Muscle layer of duodenum (tissue), 2 donors: ENCODE data around the gene TMCO4.
A peak's percentile ranks its signal among the peaks of the same experiment; 100 is the strongest.

Source experiments
- H3K27ac ChIP-seq: one replicate; pipeline ENCODE4 v1.7.0; 2013; ENCODE audit warnings: mild to moderate bottlenecking, low read length
- H3K27me3 ChIP-seq: one replicate; pipeline ENCODE4 v1.7.0; 2013; ENCODE audit warnings: low read depth, mild to moderate bottlenecking, control low read depth, low read length
- H3K36me3 ChIP-seq, 2 donors: one replicate each; pipeline ENCODE4 v1.7.0; 2013; ENCODE audit warnings: low read length in 2 of 2, control low read depth in 1 of 2, mild to moderate bottlenecking in 1 of 2; ENCODE audit not compliant: insufficient read depth in 2 of 2, control insufficient read depth in 1 of 2
- H3K4me1 ChIP-seq, 2 donors: one replicate each; pipeline ENCODE4 v1.7.0; 2013; ENCODE audit warnings: low read length in 2 of 2, mild to moderate bottlenecking in 2 of 2, control low read depth in 1 of 2, moderate library complexity in 1 of 2; ENCODE audit not compliant: insufficient read depth in 2 of 2, control insufficient read depth in 1 of 2
- H3K4me3 ChIP-seq, 2 donors: one replicate each; pipeline ENCODE4 v1.7.0; 2013; ENCODE audit warnings: low read length in 2 of 2, low read depth in 1 of 2, mild to moderate bottlenecking in 1 of 2
- H3K9me3 ChIP-seq, 2 donors: one replicate each; pipeline ENCODE4 v1.7.0; 2013; ENCODE audit warnings: low read length in 2 of 2, control low read depth in 1 of 2, mild to moderate bottlenecking in 1 of 2; ENCODE audit not compliant: control insufficient read depth in 1 of 2
- donor health status: healthy.

TMCO4 gene

GRCh38 chr1:19682257-19682656 lies 117.5 kb downstream of the TMCO4 start:
- H3K4me3 ChIP-seq = no peak overlapping the region
- no peaks in the 10 kb centered on the region for H3K27me3 ChIP-seq
- no peak overlapping the region for H3K27ac ChIP-seq
- peaks cover 0 to under 1% of the 10 kb centered on the region in 2 donors for H3K9me3 ChIP-seq
- no peaks in the 10 kb centered on the region for H3K4me1 ChIP-seq
- peaks cover 4 to 23% of the 10 kb centered on the region in 2 donors for H3K36me3 ChIP-seq

GRCh38 chr1:19680644-19681043 lies 119.1 kb downstream of the TMCO4 start:
- no peak overlapping the region for H3K27ac ChIP-seq
- H3K36me3 ChIP-seq = peaks cover 4 to 20% of the 10 kb centered on the region in 2 donors
- no peak overlapping the region for H3K4me3 ChIP-seq
- no peaks in the 10 kb centered on the region for H3K9me3 ChIP-seq
- H3K4me1 ChIP-seq = peaks cover 0 to 3% of the 10 kb centered on the region in 2 donors
- no peaks in the 10 kb centered on the region for H3K27me3 ChIP-seq

DNA sequence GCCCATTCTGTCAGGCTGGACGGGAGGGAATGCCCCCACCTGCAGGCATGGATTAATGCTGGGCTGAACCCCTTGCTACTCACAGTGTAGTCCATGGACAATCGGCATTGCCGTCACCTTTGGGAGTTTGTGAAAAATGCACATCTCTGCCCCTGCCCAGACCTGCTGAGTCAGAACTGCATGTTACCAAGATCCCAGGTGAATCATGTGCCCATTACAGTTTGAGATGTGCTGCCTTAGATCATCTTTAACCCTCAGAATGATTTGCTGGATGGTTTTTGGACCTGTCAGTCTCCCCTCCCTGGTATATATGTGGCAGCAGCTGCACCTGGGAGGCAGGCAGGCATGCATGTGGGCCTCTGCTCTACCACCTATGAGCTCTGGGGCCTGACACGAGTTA lies 120.0 kb downstream of the TMCO4 start:
- no peak overlapping the region for H3K27ac ChIP-seq
- H3K36me3 ChIP-seq = peaks cover 4 to 19% of the 10 kb centered on the region in 2 donors
- H3K4me1 ChIP-seq = peaks cover 0 to 3% of the 10 kb centered on the region in 2 donors
- no peak overlapping the region for H3K4me3 ChIP-seq
- no peaks in the 10 kb centered on the region for H3K27me3 ChIP-seq
- H3K9me3 ChIP-seq = no peaks in the 10 kb centered on the region

DNA sequence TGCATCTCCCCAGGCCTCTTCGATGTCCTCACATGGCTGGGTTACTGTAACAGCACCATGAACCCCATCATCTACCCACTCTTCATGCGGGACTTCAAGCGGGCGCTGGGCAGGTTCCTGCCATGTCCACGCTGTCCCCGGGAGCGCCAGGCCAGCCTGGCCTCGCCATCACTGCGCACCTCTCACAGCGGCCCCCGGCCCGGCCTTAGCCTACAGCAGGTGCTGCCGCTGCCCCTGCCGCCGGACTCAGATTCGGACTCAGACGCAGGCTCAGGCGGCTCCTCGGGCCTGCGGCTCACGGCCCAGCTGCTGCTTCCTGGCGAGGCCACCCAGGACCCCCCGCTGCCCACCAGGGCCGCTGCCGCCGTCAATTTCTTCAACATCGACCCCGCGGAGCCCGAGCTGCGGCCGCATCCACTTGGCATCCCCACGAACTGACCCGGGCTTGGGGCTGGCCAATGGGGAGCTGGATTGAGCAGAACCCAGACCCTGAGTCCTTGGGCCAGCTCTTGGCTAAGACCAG lies 120.7 kb downstream of the TMCO4 start:
- Histone ChIP-seq H3K36me3 (peaks cover 0 to 14% of the 10 kb centered on the region in 2 donors), H3K4me3 (no peak overlapping the region), H3K9me3 (no peaks in the 10 kb centered on the region), H3K27me3 (no peaks in the 10 kb centered on the region), H3K4me1 (peaks cover 0 to 3% of the 10 kb centered on the region in 2 donors), H3K27ac (no peak overlapping the region)

GRCh38 chr1:19678493-19678892 lies 121.2 kb downstream of the TMCO4 start:
- Histone ChIP-seq H3K4me3 (no peak overlapping the region), H3K36me3 (peaks cover 0 to 14% of the 10 kb centered on the region in 2 donors), H3K4me1 (peaks cover 0 to 3% of the 10 kb centered on the region in 2 donors), H3K27me3 (no peaks in the 10 kb centered on the region), H3K9me3 (no peaks in the 10 kb centered on the region), H3K27ac (no peak overlapping the region)

GRCh38 chr1:19676438-19676922 lies 123.2 kb downstream of the TMCO4 start:
- Histone ChIP-seq H3K27ac (no peak overlapping the region), H3K27me3 (no peaks in the 10 kb centered on the region), H3K9me3 (no peaks in the 10 kb centered on the region), H3K4me1 (peaks cover 0 to 3% of the 10 kb centered on the region in 2 donors), H3K36me3 (no peaks in the 10 kb centered on the region), H3K4me3 (no peak overlapping the region)

DNA sequence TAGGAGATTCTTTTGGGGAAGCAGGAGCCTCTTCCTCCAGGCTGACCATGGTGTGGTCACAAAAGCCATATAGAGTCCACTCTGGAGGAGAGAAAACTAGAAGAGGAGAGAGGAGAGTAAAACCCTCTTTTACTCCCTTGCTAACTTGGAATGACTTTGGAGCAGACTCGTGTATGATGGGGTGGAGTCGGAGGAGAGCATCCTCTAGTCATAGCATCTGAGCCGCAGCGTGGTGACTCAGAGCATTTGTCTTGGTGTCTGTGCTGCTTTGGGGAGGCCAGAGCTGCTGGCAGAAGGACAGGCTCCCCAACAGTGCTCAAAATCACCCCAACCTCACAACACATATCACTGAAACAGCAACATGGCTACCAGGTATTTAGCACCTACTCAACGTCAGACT lies 123.9 kb downstream of the TMCO4 start:
- no peaks in the 10 kb centered on the region for H3K36me3 ChIP-seq
- H3K4me3 ChIP-seq = no peak overlapping the region
- no peak overlapping the region for H3K27ac ChIP-seq
- peaks cover 0 to 3% of the 10 kb centered on the region in 2 donors for H3K4me1 ChIP-seq
- H3K9me3 ChIP-seq = no peaks in the 10 kb centered on the region
- H3K27me3 ChIP-seq = no peaks in the 10 kb centered on the region

GRCh38 chr1:19672237-19672636 lies 127.5 kb downstream of the TMCO4 start:
- peaks cover 0 to 3% of the 10 kb centered on the region in 2 donors for H3K4me1 ChIP-seq
- H3K27ac ChIP-seq = no peak overlapping the region
- no peak overlapping the region for H3K4me3 ChIP-seq
- H3K27me3 ChIP-seq = no peaks in the 10 kb centered on the region
- H3K9me3 ChIP-seq = no peaks in the 10 kb centered on the region
- H3K36me3 ChIP-seq = no peaks in the 10 kb centered on the region

DNA sequence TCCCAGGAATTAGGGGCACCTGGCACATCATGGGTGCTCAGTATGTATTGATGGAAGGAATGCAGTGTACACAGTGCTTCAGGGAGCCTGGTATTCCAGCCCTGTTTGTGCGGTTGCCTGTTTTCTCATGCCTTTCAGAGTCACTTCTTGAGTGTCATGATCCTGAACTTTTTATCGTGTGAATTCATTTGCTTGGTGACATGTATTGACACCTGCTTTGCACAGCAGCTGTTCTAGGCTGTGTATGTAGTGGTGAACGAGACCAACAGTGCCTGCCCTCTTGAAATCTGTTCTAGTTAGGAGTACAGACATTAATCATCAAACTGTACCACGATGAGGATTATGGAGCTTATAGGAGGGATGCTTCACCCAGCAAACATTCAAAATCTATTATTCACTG lies 128.9 kb downstream of the TMCO4 start:
- Histone ChIP-seq H3K4me3 (no peak overlapping the region), H3K4me1 (no peaks in the 10 kb centered on the region), H3K36me3 (no peaks in the 10 kb centered on the region), H3K27me3 (peaks cover 9% of the 10 kb centered on the region), H3K27ac (no peak overlapping the region), H3K9me3 (no peaks in the 10 kb centered on the region)

DNA sequence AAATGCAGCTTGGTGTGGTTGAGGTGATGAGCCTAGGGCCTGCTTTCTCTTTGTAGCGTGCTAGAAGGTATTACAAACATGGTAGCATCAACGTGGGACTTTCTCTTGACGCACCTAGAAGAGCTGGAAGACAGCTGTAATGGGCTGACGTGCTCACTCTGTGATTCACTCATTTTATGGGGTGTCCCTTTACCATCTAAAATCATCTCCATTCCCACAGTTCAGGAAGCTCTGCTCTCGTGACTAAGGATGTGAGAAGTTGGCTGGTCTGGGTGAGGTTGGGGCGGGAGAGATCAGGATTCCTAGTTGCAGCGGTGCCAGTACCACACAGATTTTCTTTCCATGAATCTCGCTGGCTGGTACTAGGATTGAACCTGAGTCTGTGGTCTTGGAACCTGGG lies 130.8 kb downstream of the TMCO4 start:
- Histone ChIP-seq H3K27ac (no peak overlapping the region), H3K9me3 (no peaks in the 10 kb centered on the region), H3K27me3 (peaks cover 24% of the 10 kb centered on the region), H3K4me3 (no peak overlapping the region), H3K4me1 (no peaks in the 10 kb centered on the region), H3K36me3 (no peaks in the 10 kb centered on the region)

DNA sequence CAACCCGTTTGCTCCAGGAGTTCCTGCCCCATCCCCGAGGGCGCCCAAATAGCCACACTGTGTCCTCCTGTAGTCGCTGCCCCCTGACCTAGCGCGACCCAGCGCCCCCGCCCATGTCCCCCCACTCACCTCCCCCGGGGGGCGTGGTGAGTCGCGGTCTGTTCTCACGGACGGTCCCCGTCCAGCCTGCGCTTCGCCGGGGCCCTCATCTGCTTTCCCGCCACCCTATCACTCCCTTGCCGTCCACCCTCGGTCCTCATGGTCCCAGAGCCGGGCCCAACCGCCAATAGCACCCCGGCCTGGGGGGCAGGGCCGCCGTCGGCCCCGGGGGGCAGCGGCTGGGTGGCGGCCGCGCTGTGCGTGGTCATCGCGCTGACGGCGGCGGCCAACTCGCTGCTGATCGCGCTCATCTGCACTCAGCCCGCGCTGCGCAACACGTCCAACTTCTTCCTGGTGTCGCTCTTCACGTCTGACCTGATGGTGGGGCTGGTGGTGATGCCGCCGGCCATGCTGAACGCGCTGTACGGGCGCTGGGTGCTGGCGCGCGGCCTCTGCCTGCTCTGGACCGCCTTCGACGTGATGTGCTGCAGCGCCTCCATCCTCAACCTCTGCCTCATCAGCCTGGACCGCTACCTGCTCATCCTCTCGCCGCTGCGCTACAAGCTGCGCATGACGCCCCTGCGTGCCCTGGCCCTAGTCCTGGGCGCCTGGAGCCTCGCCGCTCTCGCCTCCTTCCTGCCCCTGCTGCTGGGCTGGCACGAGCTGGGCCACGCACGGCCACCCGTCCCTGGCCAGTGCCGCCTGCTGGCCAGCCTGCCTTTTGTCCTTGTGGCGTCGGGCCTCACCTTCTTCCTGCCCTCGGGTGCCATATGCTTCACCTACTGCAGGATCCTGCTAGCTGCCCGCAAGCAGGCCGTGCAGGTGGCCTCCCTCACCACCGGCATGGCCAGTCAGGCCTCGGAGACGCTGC lies 133.9 kb downstream of the TMCO4 start:
- Histone ChIP-seq H3K4me3 (peak overlapping the region in 1 of 2 donors; percentile 40), H3K27me3 (peaks cover 25% of the 10 kb centered on the region), H3K36me3 (no peaks in the 10 kb centered on the region), H3K4me1 (no peaks in the 10 kb centered on the region), H3K27ac (no peak overlapping the region), H3K9me3 (no peaks in the 10 kb centered on the region)
